GM12878 (cell line): ENCODE results near the gene LKAAEAR1. TPM values are rescaled to one million over a fixed set of nuclear protein-coding genes. Genes with fewer than 3 reads are reported as not detected.

Experiments used
- ATAC-seq: fragments of 200-7000 bp; cut with Tn5 transposase; 3 replicates; pipeline ENCODE4 v1.9.1; 2020; ENCODE audit warnings: mild to moderate bottlenecking, moderate library complexity
- BruUV-seq: library from RNA; stranded (reverse); fragments of 400-500 nt; replicated peaks from 2 replicates; lab custom pipeline; 2021; lab: Mats Ljungman, UMichigan
- CTCF ChIA-PET: fragments of 300-600 bp; sonication (Branson Sonifier 250); formaldehyde crosslinking; extraction: SDS; loops from one replicate; lab custom pipeline; 2021; ENCODE audit warnings: inconsistent platforms; lab: Yijun Ruan, JAX
- POLR2A ChIA-PET: fragments of 350-600 bp; formaldehyde crosslinking; extraction: SDS; loops from one replicate; lab custom pipeline; 2021; ENCODE audit warnings: inconsistent platforms; lab: Charles Lee
- RAD21 ChIA-PET: fragments of 300-600 bp; sonication (Branson Sonifier 250); formaldehyde crosslinking; loops from one replicate; lab custom pipeline; 2023; ENCODE audit warnings: antibody characterized with exemption; ENCODE audit not compliant: unreplicated experiment; lab: Charles Lee
- SMC1A ChIA-PET: fragments of 300-600 bp; sonication (Branson Sonifier 250); formaldehyde crosslinking; loops from one replicate; lab custom pipeline; 2023; ENCODE audit not compliant: unreplicated experiment, uncharacterized antibody; lab: Charles Lee
- DNase-seq: peaks from one replicate; pipeline ENCODE4 v3.0.0-alpha.2; 2011; ENCODE audit warnings: low read depth, low spot score
- FAIRE-seq: peaks from 3 replicates; lab custom pipeline; 2011; peaks lifted over from hg19 to GRCh38; lab: Jason Lieb, UNC
- H2AFZ ChIP-seq: 2 replicates; pipeline ENCODE4 v1.6.0; 2011; ENCODE audit warnings: low read depth, low read length, control low read depth; ENCODE audit not compliant: control insufficient read depth
- H3K27ac ChIP-seq: 2 replicates; pipeline ENCODE4 v1.5.1; 2011; ENCODE audit warnings: control low read depth; ENCODE audit not compliant: control insufficient read depth, insufficient read depth
- H3K27me3 ChIP-seq, 2 experiments: replicated peaks in 1 of 2; 2 replicates each; pipeline versions ENCODE4 v1.6.0 to v1.6.1; 2011; ENCODE audit warnings: low read length in 1 of 2; ENCODE audit not compliant: control insufficient read depth in 2 of 2, insufficient read depth in 2 of 2
- H3K36me3 ChIP-seq, 2 experiments: 2 replicates each; pipeline ENCODE4 v1.5.1; 2011; ENCODE audit warnings: low read length in 1 of 2; ENCODE audit not compliant: control insufficient read depth in 2 of 2, insufficient read depth in 2 of 2
- H3K4me1 ChIP-seq: 2 replicates; pipeline ENCODE4 v1.6.1; 2011; ENCODE audit warnings: mild to moderate bottlenecking, low read length, moderate library complexity, mixed read lengths; ENCODE audit not compliant: control insufficient read depth, insufficient read depth
- H3K4me2 ChIP-seq: 2 replicates; pipeline ENCODE4 v1.6.0; 2011; ENCODE audit warnings: control low read depth; ENCODE audit not compliant: control insufficient read depth, insufficient read depth
- H3K4me3 ChIP-seq: fragments of 200-600 bp; sonication (generic); 2 replicates; pipeline ENCODE4 v1.5.1; 2016
- H3K79me2 ChIP-seq: 2 replicates; pipeline ENCODE4 v1.6.0; 2011; ENCODE audit warnings: low read length; ENCODE audit not compliant: control insufficient read depth, insufficient read depth
- H3K9ac ChIP-seq: 2 replicates; pipeline ENCODE4 v1.8.0; 2011; ENCODE audit warnings: low read length, control low read depth, mixed read lengths; ENCODE audit not compliant: control insufficient read depth, insufficient read depth
- H3K9me3 ChIP-seq: replicated peaks from 3 replicates; pipeline ENCODE4 v1.5.1; 2011; ENCODE audit warnings: mild to moderate bottlenecking, low read length; ENCODE audit not compliant: control insufficient read depth, insufficient read depth
- H4K20me1 ChIP-seq: 2 replicates; pipeline ENCODE4 v1.6.0; 2011; ENCODE audit not compliant: control insufficient read depth, insufficient read depth
- BCL3 ChIP-seq: IDR thresholded peaks from 2 replicates; pipeline ENCODE4 v1.6.1; 2011; ENCODE audit warnings: borderline replicate concordance, low read depth, mild to moderate bottlenecking, moderate library complexity, low read length; ENCODE audit not compliant: insufficient read depth, poor library complexity, severe bottlenecking
- CEBPB ChIP-seq, 2 experiments: fragments of 150-350 bp in 1 of 2; IDR thresholded peaks; 2 replicates each; pipeline ENCODE4 v1.6.1; 2012 to 2014; ENCODE audit warnings: low read depth in 2 of 2, low read length in 2 of 2, borderline replicate concordance in 1 of 2, inconsistent platforms in 1 of 2
- CHD2 ChIP-seq: IDR thresholded peaks from 2 replicates; pipeline ENCODE4 v1.6.1; 2011; ENCODE audit warnings: low read depth, low read length, improper control_type of control experiment, borderline replicate concordance
- CREM ChIP-seq: IDR thresholded peaks from 2 replicates; pipeline ENCODE4 v1.6.1; 2014; ENCODE audit warnings: antibody characterized with exemption, low read depth
- FOS ChIP-seq: IDR thresholded peaks from 3 replicates; pipeline ENCODE4 v1.6.1; 2011; ENCODE audit warnings: borderline replicate concordance; ENCODE audit not compliant: insufficient read length; ENCODE audit errors: extremely low read depth
- FOXM1 ChIP-seq: IDR thresholded peaks from 2 replicates; pipeline ENCODE4 v1.6.1; 2012; ENCODE audit warnings: low read depth, mild to moderate bottlenecking, inconsistent platforms, low read length, moderate library complexity
- IKZF1 ChIP-seq: fragments of 450-650 bp; conservative IDR thresholded peaks from 2 replicates; pipeline ENCODE4 v1.6.1; 2017; ENCODE audit warnings: antibody characterized with exemption, mild to moderate bottlenecking
- JUNB ChIP-seq: IDR thresholded peaks from 2 replicates; pipeline ENCODE4 v1.6.1; 2016; ENCODE audit warnings: antibody characterized with exemption, mild to moderate bottlenecking
- NFYA ChIP-seq: IDR thresholded peaks from 2 replicates; pipeline ENCODE4 v1.6.1; 2011; ENCODE audit warnings: low read depth, mild to moderate bottlenecking, low read length, improper control_type of control experiment, borderline replicate concordance
- RAD51 ChIP-seq: fragments of 450-650 bp; IDR thresholded peaks from 2 replicates; pipeline ENCODE4 v1.6.1; 2016; ENCODE audit warnings: moderate library complexity, mild to moderate bottlenecking, inconsistent platforms
- SMC3 ChIP-seq: IDR thresholded peaks from 2 replicates; pipeline ENCODE4 v1.6.1; 2011; ENCODE audit warnings: low read length, improper control_type of control experiment, borderline replicate concordance
- SPI1 ChIP-seq: IDR thresholded peaks from 2 replicates; pipeline ENCODE4 v1.6.1; 2011; ENCODE audit warnings: low read depth, mild to moderate bottlenecking, low read length, moderate library complexity, borderline replicate concordance; ENCODE audit not compliant: insufficient read depth
- SREBF2 ChIP-seq: IDR thresholded peaks from 2 replicates; pipeline ENCODE4 v1.6.1; 2012; ENCODE audit warnings: mild to moderate bottlenecking, low read length
- TAF1 ChIP-seq: IDR thresholded peaks from 2 replicates; pipeline ENCODE4 v1.6.1; 2011; ENCODE audit warnings: mild to moderate bottlenecking, low read depth, low read length, borderline replicate concordance
- WRNIP1 ChIP-seq: IDR thresholded peaks from 2 replicates; pipeline ENCODE4 v1.6.1; 2011; ENCODE audit warnings: low read depth, low read length, improper control_type of control experiment, borderline replicate concordance
- ZBTB33 ChIP-seq: fragments of 450-650 bp; IDR thresholded peaks from 2 replicates; pipeline ENCODE4 v1.6.1; 2017; ENCODE audit warnings: mild to moderate bottlenecking
- ZNF207 ChIP-seq: fragments of 450-650 bp; IDR thresholded peaks from 2 replicates; pipeline ENCODE4 v1.6.1; 2014; ENCODE audit warnings: antibody characterized with exemption, mild to moderate bottlenecking, borderline replicate concordance
- WGBS: methylation state at CpG from one replicate; pipeline ENCODE4 v1.1.6; 2016; ENCODE audit warnings: low lambda C conversion rate; ENCODE audit not compliant: insufficient replicate concordance, insufficient coverage; ENCODE audit errors: missing lambda C conversion rate; 5-methylcytosine and 5-hydroxymethylcytosine counted together
- in situ Hi-C: fragments of 300-500 bp; cut with MboI; formaldehyde crosslinking; loops from 9 replicates; pipeline ENCODE4 v1.14.3; 2018; ENCODE audit warnings: mixed read lengths
- intact Hi-C: fragments of 100-400 bp; cut with micrococcal nuclease; formaldehyde crosslinking; loops from one replicate; pipeline ENCODE4 v1.14.2; 2022; ENCODE audit not compliant: unreplicated experiment
- polyA plus RNA-seq, 11 experiments: library from polyadenylated mRNA; depleted of rRNA in 4 of 11; unstranded in 6 of 11; stranded (reverse) in 5 of 11; fragments of >200 nt; fragmentation: Nextera tagmentation in 4 of 11; fragmentation: Illumina TruSeq in 1 of 11; extraction: Ambion mirVana in 4 of 11; extraction: Trizol in 1 of 11; gene quantifications; 1 replicate in 1 of 11; 2 replicates in 10 of 11; pipeline versions ENCODE4 v1.2.1 to v1.2.3, GENCODE V29; 2011 to 2016; ENCODE audit warnings: inconsistent platforms in 2 of 11, missing spikeins in 2 of 11, low read depth in 1 of 11
- total RNA-seq, 4 experiments: library from RNA; depleted of rRNA in 3 of 4; stranded (reverse); fragments of >200 nt in 3 of 4; fragmentation: Illumina TruSeq in 1 of 4; extraction: Trizol in 1 of 4; gene quantifications; 2 replicates each; pipeline versions ENCODE4 v1.2.1 to v1.2.3, GENCODE V29; 2013 to 2021

LKAAEAR1 gene
- total and polyA plus RNA-seq, 10 of the 15 experiments (the other 5 are each of a cell fraction or from before 2014, with no cell fraction given): not detected

GRCh38 chr20:64039293-64040160 is 44.7 kb downstream of the LKAAEAR1 start (continued):
- TF ChIP-seq CREM: no peak
- TF ChIP-seq CHD2: peak; percentile 12; the same call in 1 of the 2 replicates
- no peak for TF ChIP-seq SPI1
- TF ChIP-seq BCL3: no peak

GRCh38 chr20:64038565-64039292 is 45.5 kb downstream of the LKAAEAR1 start:
- Histone ChIP-seq H3K4me3 (peak overlapping the region; percentile 58), H3K4me1 (peaks cover 51% of the 10 kb centered on the region), H3K9ac (peak overlapping the region; percentile 64), H3K79me2 (peaks cover 4% of the 10 kb centered on the region), H3K9me3 (no peaks in the 10 kb centered on the region), H3K27ac (peak overlapping the region; percentile 69), H2AFZ (peak overlapping the region; percentile 64), H4K20me1 (no peaks in the 10 kb centered on the region), H3K27me3 (no peaks in the 10 kb centered on the region), H3K4me2 (peak overlapping the region; percentile 70), H3K36me3 (peaks cover 4 to 6% of the 10 kb centered on the region in 2 experiments; a peak in 3 of 4 replicates)
- WGBS: 2% methylated on average over 86 of the region's 91 CpGs
- BruUV-seq: no TSS peak
- intact Hi-C loops (loop anchor here (1.0 to 2.0 kb wide), 3 partner anchors 18 to 82 kb away; no protein-coding TSS in a partner anchor), in situ Hi-C loops (no loop called here)
- DNase-seq: no peak
- ChIA-PET SMC1A (interaction anchor here (0.6 to 6.1 kb wide), 11 partner anchors 9 to 81 kb away, joined by 3 to 52 read pairs (median 3); partner anchors contain the start of genes OPRL1, PRPF6, RGS19 and SAMD10), POLR2A (interaction anchor here (0.6 to 7.2 kb wide), 11 partner anchors 15 to 501 kb away, joined by 3 to 63 read pairs (median 5); partner anchors contain the start of genes PRPF6, PTK6, SAMD10 and TCEA2), RAD21 (interaction anchor here (0.7 to 7.1 kb wide), 22 partner anchors 16 to 501 kb away, joined by 3 to 92 read pairs (median 4); partner anchors contain the start of genes NPBWR2, OPRL1, PRPF6 and PTK6), CTCF (interaction anchor here (0.6 to 9.1 kb wide), 28 partner anchors 11 to 517 kb away, joined by 3 to 108 read pairs (median 4); partner anchors contain the start of genes OPRL1, PRPF6, RGS19 and RTEL1)
- peak; percentile 68 for ATAC-seq
- FAIRE-seq: no peak
- TF ChIP-seq CHD2: no peak
- TF ChIP-seq SREBF2: no peak
- no peak for TF ChIP-seq RAD51
- TF ChIP-seq FOS: no peak
- TF ChIP-seq ZBTB33: no peak
- peak; percentile 83 for TF ChIP-seq IKZF1
- TF ChIP-seq NFYA: no peak
- peak; percentile 57; the same call in 1 of the 2 replicates for TF ChIP-seq TAF1
- peak; percentile 91 for TF ChIP-seq ZNF207
- no peak for TF ChIP-seq WRNIP1
- no peak for TF ChIP-seq CEBPB (IDR thresholded peaks at IDR 0.05; ENCODE audit: borderline replicate concordance in 1 of 2, low read depth in 2 of 2, low read length in 2 of 2)
- TF ChIP-seq FOXM1: no peak
- peak; percentile 61 for TF ChIP-seq SMC3
- TF ChIP-seq JUNB: no peak
